ENCODE data around the gene CNN2. TPM values are rescaled to one million over a fixed set of nuclear protein-coding genes. Genes with fewer than 3 reads are reported as not detected.

The CNN2 gene
- total RNA-seq, 1 donor from 2014 or later: 226 TPM

- Mint-ChIP-seq H3K27me3 (peaks cover 12% of the 10 kb centered on the region), H3K9me3 (ENCODE audit: low read depth) (no peaks in the 10 kb centered on the region), H3K4me1 (ENCODE audit: low read depth) (peaks cover 1% of the 10 kb centered on the region), H3K27ac (peak overlapping the region; percentile 81), H3K36me3 (ENCODE audit: insufficient read depth) (no peaks in the 10 kb centered on the region), H3K4me3 (ENCODE audit: low read depth) (no peak overlapping the region)
- no peak for DNase-seq (ENCODE audit: low spot score, unreplicated experiment)
- TF ChIP-seq CTCF (IDR thresholded peaks at IDR 0.05; ENCODE audit: unreplicated experiment): no peak
Measured at GRCh38 chr19:1062387-1063029, 36.1 kb downstream of the CNN2 start.

- Mint-ChIP-seq H3K27ac (no peak overlapping the region), H3K9me3 (ENCODE audit: low read depth) (no peaks in the 10 kb centered on the region), H3K36me3 (ENCODE audit: insufficient read depth) (no peaks in the 10 kb centered on the region), H3K4me3 (ENCODE audit: low read depth) (no peak overlapping the region), H3K27me3 (peaks cover 12% of the 10 kb centered on the region), H3K4me1 (ENCODE audit: low read depth) (peaks cover 1% of the 10 kb centered on the region)
- DNase-seq (ENCODE audit: low spot score, unreplicated experiment): no peak
- TF ChIP-seq CTCF (IDR thresholded peaks at IDR 0.05; ENCODE audit: unreplicated experiment): no peak
Measured at GRCh38 chr19:1063030-1063908, 36.9 kb downstream of the CNN2 start.

DNA sequence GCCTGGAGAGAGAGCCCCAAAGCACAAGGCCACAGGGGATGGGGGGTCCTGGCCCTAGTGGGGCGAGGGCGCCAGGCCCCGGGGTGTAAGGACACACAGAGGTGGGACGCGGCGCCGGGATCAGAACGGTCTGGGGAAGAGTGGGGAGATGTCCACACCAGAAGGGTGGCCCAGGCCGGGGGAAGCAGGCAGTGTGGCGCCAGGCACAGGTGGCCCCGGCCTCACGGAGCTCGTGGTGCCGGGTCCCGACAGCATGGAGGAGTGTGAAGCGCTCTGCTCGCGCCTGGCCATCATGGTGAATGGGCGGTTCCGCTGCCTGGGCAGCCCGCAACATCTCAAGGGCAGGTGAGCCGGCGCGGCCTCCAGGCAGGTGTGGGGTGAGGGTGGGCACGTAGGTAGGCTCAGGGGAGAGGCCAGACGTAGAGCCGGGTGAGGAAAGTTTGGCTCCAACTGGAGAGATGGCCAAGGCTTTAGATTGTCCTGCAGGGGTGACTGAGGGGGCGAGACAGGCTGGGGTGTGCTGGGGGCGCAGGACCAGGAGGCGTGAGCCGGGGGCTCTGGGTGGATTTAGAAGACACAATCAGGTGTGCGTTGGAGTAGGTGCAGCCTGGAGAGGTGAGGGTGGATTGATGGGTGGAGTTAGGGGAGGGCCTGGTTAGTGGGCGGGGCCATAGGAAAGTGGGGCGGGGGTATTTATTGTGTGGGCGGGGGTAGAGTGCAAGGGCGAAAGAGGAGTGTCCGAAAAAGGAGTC, 37.7 kb downstream of the CNN2 start:
- no peak for DNase-seq (ENCODE audit: low spot score, unreplicated experiment)
- H3K4me1 Mint-ChIP-seq (ENCODE audit: low read depth): peaks cover 1% of the 10 kb centered on the region
- H3K36me3 Mint-ChIP-seq (ENCODE audit: insufficient read depth): no peaks in the 10 kb centered on the region
- no peaks in the 10 kb centered on the region for H3K9me3 Mint-ChIP-seq (ENCODE audit: low read depth)
- no peak for TF ChIP-seq CTCF (IDR thresholded peaks at IDR 0.05; ENCODE audit: unreplicated experiment)
- H3K4me3 Mint-ChIP-seq (ENCODE audit: low read depth): peak overlapping the region; percentile 44
- peaks cover 18% of the 10 kb centered on the region for H3K27me3 Mint-ChIP-seq
- H3K27ac Mint-ChIP-seq: no peak overlapping the region

GRCh38 chr19:1064661-1065605, 38.5 kb downstream of the CNN2 start:
- peak; percentile 59 for DNase-seq (ENCODE audit: low spot score, unreplicated experiment)
- Mint-ChIP-seq H3K9me3 (ENCODE audit: low read depth) (no peaks in the 10 kb centered on the region), H3K4me1 (ENCODE audit: low read depth) (peaks cover 1% of the 10 kb centered on the region), H3K27me3 (peaks cover 23% of the 10 kb centered on the region), H3K27ac (no peak overlapping the region), H3K36me3 (ENCODE audit: insufficient read depth) (no peaks in the 10 kb centered on the region), H3K4me3 (ENCODE audit: low read depth) (peak overlapping the region; percentile 44)
- peak; percentile 85 for TF ChIP-seq CTCF (IDR thresholded peaks at IDR 0.05; ENCODE audit: unreplicated experiment)
